ENCODE data around the gene CABYR.

CABYR gene

GRCh38 chr18:24170360-24170759 lies 31.5 kb downstream of the CABYR start:
- Histone ChIP-seq H3K4me3 (ENCODE audit: low read depth, low read length) (no peak overlapping the region), H3K27ac (ENCODE audit: extremely low read depth, low read depth, low read length) (no peak overlapping the region), H3K9me3 (ENCODE audit: control insufficient read depth, insufficient read depth, low read depth, low read length) (no peaks in the 10 kb centered on the region), H3K4me1 (ENCODE audit: control insufficient read depth, insufficient read depth, low read length) (no peaks in the 10 kb centered on the region), H3K36me3 (ENCODE audit: control insufficient read depth in 2 of 2, insufficient read depth in 1 of 2, low read length in 2 of 2) (peaks cover 4 to 46% of the 10 kb centered on the region in 2 experiments)
- ChIA-PET CTCF (interaction anchor here (0.7 kb wide), 2 partner anchors 228 to 475 kb away, joined by 3 to 5 read pairs; no protein-coding TSS in a partner anchor), POLR2A (no interaction called here)
- no peak for TF ChIP-seq ZNF16 (tag by site-specific recombination; IDR thresholded peaks at IDR 0.05; ENCODE audit: low read depth)
- no peak for TF ChIP-seq ZXDB (tag by site-specific recombination; IDR thresholded peaks at IDR 0.05)
- no peak for TF ChIP-seq OVOL3 (tag by site-specific recombination; IDR thresholded peaks at IDR 0.05)
- TF ChIP-seq ZSCAN16 (tag by site-specific recombination; IDR thresholded peaks at IDR 0.05), result no peak
- TF ChIP-seq ZNF26 (tag by site-specific recombination; IDR thresholded peaks at IDR 0.05), result no peak
- no peak for TF ChIP-seq SP7 (tag by site-specific recombination; IDR thresholded peaks at IDR 0.05)
- no peak for TF ChIP-seq ZNF354C (tag by site-specific recombination; IDR thresholded peaks at IDR 0.05; ENCODE audit: borderline replicate concordance, low read depth)
- no peak for TF ChIP-seq SCRT2 (tag by site-specific recombination; IDR thresholded peaks at IDR 0.05)

- H3K27ac ChIP-seq (ENCODE audit: extremely low read depth, low read depth, low read length), result no peak overlapping the region
- ChIA-PET POLR2A (interaction anchor here (0.9 kb wide), 1 partner anchor 35 kb away, joined by 3 read pairs; the partner anchor contains the start of gene CABYR), CTCF (interaction anchor here (0.6 to 1.2 kb wide), 2 partner anchors 152 to 315 kb away, joined by 4 to 8 read pairs; no protein-coding TSS in a partner anchor)
- H3K4me1 ChIP-seq (ENCODE audit: control insufficient read depth, insufficient read depth, low read length), result no peaks in the 10 kb centered on the region
- no peak overlapping the region for H3K4me3 ChIP-seq (ENCODE audit: low read depth, low read length)
- H3K9me3 ChIP-seq (ENCODE audit: control insufficient read depth, insufficient read depth, low read depth, low read length), result no peaks in the 10 kb centered on the region
- TF ChIP-seq MZF1 (tag by site-specific recombination; IDR thresholded peaks at IDR 0.05; ENCODE audit: borderline replicate concordance), result no peak
- TF ChIP-seq ZNF211 (tag by site-specific recombination; IDR thresholded peaks at IDR 0.05; ENCODE audit: low read depth), result no peak
- no peak for TF ChIP-seq HIC1 (tag by site-specific recombination; IDR thresholded peaks at IDR 0.05)
- no peak for TF ChIP-seq ZNF513 (tag by site-specific recombination; IDR thresholded peaks at IDR 0.05)
- TF ChIP-seq ZNF660 (tag by site-specific recombination; IDR thresholded peaks at IDR 0.05), result no peak
- TF ChIP-seq ZNF394 (tag by site-specific recombination; IDR thresholded peaks at IDR 0.05; ENCODE audit: borderline replicate concordance), result no peak
- no peak for TF ChIP-seq ZNF175 (tag by site-specific recombination; IDR thresholded peaks at IDR 0.05)
- no peak for TF ChIP-seq EGR2 (tag by site-specific recombination; IDR thresholded peaks at IDR 0.05; ENCODE audit: low read depth)
- no peak for TF ChIP-seq BCL6B (tag by site-specific recombination; IDR thresholded peaks at IDR 0.05)
- no peak for TF ChIP-seq ZNF335 (tag by site-specific recombination; conservative IDR thresholded peaks at IDR 0.05)
- TF ChIP-seq ZBTB1 (tag by site-specific recombination; IDR thresholded peaks at IDR 0.05), result no peak
- no peak for TF ChIP-seq ZNF560 (tag by site-specific recombination; IDR thresholded peaks at IDR 0.05; ENCODE audit: borderline replicate concordance)
- no peak for TF ChIP-seq ATF2 (tag by site-specific recombination; IDR thresholded peaks at IDR 0.05; ENCODE audit: low read depth)
- peaks cover 10 to 19% of the 10 kb centered on the region in 2 experiments for H3K36me3 ChIP-seq (ENCODE audit: control insufficient read depth in 2 of 2, insufficient read depth in 1 of 2, low read length in 2 of 2)
These were observed 35.1 kb downstream of the CABYR start for GRCh38 chr18:24173997-24174396.
